Subcutaneous adipose tissue (tissue), 4 donors: ENCODE measurements around the gene ST3GAL3. TPM values are rescaled to one million over a fixed set of nuclear protein-coding genes. Genes with fewer than 3 reads are reported as not detected.

ENCODE experiments used
- CTCF ChIP-seq: fragments of 450-650 bp; IDR thresholded peaks from one replicate; pipeline ENCODE4 v1.5.1; 2016; ENCODE audit warnings: low read depth, mild to moderate bottlenecking, control low read depth, antibody characterized with exemption, moderate library complexity
- total RNA-seq, 4 donors: library from RNA; depleted of rRNA; stranded (reverse); fragments of >200 nt; gene quantifications; one replicate each; pipeline ENCODE4 v1.1.0, GENCODE V29; 2016

ST3GAL3 gene
- total RNA-seq, 4 donors from 2014 or later = 13.1 to 36.7 (median 19.0) TPM

- TF ChIP-seq CTCF = no peak
Measured at GRCh38 chr1:43802356-43802980, 95.1 kb downstream of the ST3GAL3 start.

GRCh38 chr1:43803105-43803504 is 95.8 kb downstream of the ST3GAL3 start:
- TF ChIP-seq CTCF = no peak

DNA sequence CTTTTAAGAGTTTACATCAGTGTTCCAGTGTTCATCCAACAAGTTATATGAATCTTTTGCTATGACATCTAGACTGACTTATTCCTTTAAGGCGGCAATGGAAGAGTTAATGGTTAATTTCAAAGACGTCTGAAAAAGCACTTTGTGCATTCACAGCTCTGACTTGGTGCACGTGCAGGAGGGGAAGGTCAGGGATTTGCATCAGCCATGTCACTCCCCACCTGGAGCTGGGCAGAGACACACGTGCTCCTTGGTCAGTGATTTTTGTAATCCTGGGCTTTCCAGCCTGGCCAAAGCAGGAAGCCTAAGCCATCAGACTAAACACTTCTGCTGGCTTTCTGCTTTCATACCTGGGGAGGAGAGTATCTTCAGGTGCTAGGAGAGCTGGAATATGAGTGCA is 96.3 kb downstream of the ST3GAL3 start:
- TF ChIP-seq CTCF = no peak

DNA sequence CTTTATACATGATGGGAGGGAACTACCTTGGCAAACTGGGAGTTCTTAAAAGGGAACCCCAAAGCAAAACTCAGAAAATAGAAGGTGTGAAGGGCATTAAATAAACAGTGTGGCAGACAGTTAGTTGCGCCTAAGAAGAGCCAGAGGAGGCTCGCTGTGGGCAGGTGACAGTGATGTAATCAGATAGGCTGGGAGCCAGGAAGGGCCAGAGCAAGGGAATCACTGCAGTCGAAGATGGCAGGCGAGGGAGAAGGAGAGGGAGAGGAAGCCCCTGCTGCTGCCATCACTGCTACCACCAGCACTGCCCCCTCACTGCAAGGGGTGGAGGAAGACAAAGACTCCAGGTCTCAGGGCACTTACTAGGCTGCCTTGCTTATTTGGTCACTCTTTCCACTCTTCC is 97.2 kb downstream of the ST3GAL3 start:
- no peak for TF ChIP-seq CTCF

DNA sequence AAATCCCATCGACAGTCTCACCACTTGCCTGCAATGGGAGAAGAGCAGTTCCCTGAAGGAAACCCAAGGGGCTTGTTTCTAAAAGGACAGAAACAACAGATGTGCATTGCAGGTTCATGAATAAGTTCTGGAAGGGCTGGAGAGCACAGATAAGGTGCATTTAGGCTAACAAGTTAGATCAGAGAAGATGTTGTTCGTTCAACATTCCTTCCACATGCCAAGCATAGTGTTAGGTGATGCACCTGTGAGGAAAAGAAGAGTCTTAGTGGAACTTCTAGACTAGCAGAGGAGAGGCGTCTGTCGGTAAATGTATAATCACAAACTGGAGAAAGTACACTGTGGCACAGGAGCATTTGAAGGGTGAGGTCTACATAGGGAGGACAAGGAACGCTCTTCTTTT is 98.0 kb downstream of the ST3GAL3 start:
- no peak for TF ChIP-seq CTCF

GRCh38 chr1:43806183-43806582 is 98.8 kb downstream of the ST3GAL3 start:
- no peak for TF ChIP-seq CTCF

DNA sequence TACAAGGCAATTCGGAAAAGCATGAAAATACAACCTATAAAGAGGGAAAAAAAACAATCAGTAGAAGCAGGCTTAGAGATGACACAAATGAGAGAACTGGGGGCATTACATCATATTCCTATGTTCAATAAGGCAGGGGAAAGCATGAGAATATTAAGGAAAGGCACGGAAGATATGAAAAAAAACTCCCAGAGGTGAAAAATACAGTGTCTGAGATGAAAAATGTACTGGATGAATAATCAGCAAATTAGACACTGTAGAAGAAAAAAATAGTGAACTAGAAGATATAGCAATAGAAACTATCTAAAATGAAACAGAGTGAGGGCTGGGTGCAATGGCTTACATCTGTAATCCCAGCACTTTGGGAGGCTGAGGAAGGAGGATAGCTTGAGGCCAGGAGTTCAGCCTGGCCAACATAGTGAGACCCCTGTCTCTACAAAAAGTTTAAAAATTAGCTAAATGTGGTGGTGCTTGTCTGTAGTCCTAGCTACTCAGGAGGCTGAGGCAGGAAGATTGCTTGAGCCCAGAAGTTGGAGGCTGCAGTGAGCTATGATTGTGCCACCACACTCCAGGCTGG is 101.8 kb downstream of the ST3GAL3 start:
- TF ChIP-seq CTCF = no peak
